GM19193 (cell line): ENCODE measurements around the gene AJAP1.

Experiments
- POLR2A ChIP-seq: IDR thresholded peaks from 4 replicates; pipeline ENCODE4 v1.6.1; 2011; ENCODE audit not compliant: insufficient read depth, insufficient read length; ENCODE audit errors: extremely low read depth

AJAP1 gene

GRCh38 chr1:4752059-4752458, 97.7 kb downstream of the AJAP1 start:
- TF ChIP-seq POLR2A, result no peak

- no peak for TF ChIP-seq POLR2A
Observed at GRCh38 chr1:4754816-4755215, 100.4 kb downstream of the AJAP1 start.

GRCh38 chr1:4755301-4755845, 101.0 kb downstream of the AJAP1 start:
- no peak for TF ChIP-seq POLR2A

- no peak for TF ChIP-seq POLR2A
Observed at GRCh38 chr1:4755864-4756504, 101.6 kb downstream of the AJAP1 start.

- TF ChIP-seq POLR2A, result no peak
Observed at GRCh38 chr1:4756851-4757580, 102.6 kb downstream of the AJAP1 start.

- no peak for TF ChIP-seq POLR2A
Observed at GRCh38 chr1:4759671-4760070, 105.3 kb downstream of the AJAP1 start.

- no peak for TF ChIP-seq POLR2A
Observed at GRCh38 chr1:4760088-4760487, 105.7 kb downstream of the AJAP1 start.

- no peak for TF ChIP-seq POLR2A
Observed at GRCh38 chr1:4761324-4761723, 106.9 kb downstream of the AJAP1 start.

DNA sequence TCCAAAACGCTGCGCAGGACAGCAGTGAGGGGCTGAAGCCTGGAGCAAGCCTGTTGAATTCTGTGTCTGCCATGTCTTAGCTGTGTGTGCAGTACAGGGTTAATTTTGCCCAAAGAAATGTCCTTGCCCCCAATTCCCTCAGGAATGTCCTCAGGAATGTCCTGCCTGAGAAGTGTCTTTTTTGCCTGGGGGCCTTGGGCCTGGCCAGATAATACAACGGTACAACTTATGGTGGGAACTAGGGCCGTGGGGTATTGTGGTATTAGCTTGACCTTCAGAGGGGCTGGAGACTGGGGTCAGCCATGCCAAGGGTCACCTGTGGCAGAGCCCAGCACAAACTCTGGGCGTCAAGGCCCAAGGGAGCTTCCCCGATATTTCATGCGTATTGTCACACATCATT, 107.7 kb downstream of the AJAP1 start:
- TF ChIP-seq POLR2A, result no peak

DNA sequence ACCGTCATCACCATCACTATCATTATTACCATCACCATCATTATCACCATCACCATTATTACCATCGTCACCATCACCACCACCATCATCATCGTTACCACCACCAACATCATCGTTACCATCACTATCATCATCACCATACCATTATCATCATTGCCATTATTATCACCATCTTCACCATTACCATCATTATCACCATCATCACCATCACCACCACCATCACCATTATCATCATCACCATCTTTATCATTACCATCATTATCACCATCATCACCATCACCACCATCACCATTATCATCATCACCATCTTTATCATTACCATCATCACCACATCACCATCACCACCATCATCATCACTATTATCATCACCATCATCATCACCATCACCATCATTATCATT, 112.9 kb downstream of the AJAP1 start:
- no peak for TF ChIP-seq POLR2A

DNA sequence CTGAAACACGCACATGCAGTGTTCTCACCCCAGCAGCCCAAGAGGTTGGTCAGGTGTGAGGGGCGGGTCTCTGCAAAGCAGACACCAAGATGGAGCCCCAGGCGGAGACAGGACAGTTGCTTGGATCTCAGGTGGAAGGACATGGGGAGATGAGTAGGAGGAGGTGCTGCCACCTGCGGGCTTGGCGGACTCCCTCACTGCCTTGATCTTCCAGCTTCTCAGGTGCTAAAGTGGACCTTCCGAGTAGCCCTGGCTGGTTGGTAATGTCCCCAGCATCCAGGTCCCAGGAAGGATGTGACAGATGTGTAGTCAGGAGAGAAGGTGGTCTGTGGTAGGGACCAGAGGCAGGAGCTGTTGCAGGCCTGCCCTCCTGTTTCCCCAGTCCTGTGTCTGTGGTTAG, 114.1 kb downstream of the AJAP1 start:
- no peak for TF ChIP-seq POLR2A

DNA sequence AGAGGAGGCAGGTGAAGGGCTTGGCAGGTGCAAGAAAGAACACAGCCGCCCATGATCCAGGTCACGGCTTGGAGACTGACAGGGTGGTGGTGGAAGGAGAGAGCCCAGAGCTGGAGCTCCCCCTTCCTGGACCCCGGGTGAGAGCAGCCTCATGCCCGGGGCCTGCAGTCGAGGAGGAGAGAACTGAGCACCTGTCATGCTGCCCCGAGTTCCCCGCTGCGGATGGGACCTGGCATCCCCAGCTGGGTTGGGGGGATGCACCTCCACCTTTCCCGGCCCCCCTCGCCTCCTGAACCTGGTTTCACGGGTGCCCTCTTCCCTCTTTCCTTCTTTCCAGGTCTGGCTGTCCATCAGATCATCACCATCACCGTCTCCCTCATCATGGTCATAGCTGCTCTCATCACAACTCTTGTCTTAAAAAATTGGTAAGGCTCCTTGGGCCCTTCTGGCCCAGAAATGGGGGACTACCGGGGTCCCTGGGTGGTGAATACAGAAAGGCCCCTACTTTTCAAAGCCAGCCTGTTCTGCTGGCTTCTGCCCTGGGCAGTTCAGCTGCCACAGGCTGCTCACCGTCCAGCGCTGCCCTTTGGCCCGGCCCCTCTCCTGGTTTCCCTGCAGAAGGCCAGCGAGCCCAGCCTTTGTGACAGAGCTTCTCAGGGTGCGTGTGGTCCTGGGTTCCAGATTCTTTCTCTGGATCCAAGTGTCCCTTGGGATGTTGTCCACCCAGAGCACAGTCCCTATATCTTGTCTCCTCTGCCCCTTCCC, 115.3 kb downstream of the AJAP1 start:
- TF ChIP-seq POLR2A, result no peak

- TF ChIP-seq POLR2A, result no peak
Observed at GRCh38 chr1:4770713-4771112, 116.3 kb downstream of the AJAP1 start.

- no peak for TF ChIP-seq POLR2A
Observed at GRCh38 chr1:4771267-4771666, 116.9 kb downstream of the AJAP1 start.

- no peak for TF ChIP-seq POLR2A
Observed at GRCh38 chr1:4771721-4772120, 117.3 kb downstream of the AJAP1 start.
